ENCODE results near the gene ARHGAP10. TPM values are rescaled to one million over a fixed set of nuclear protein-coding genes. Genes with fewer than 3 reads are reported as not detected.
A peak's percentile ranks its signal among the peaks of the same experiment; 100 is the strongest.

ARHGAP10 gene
- total RNA-seq, 1 donor from 2014 or later: 111 TPM

GRCh38 chr4:147760695-147761094 is 28.8 kb downstream of the ARHGAP10 start:
- H3K4me3 Mint-ChIP-seq (ENCODE audit: unreplicated experiment): no peak overlapping the region
- peaks cover 11% of the 10 kb centered on the region for H3K36me3 Mint-ChIP-seq (ENCODE audit: low read depth)
- peaks cover 67% of the 10 kb centered on the region for H3K4me1 Mint-ChIP-seq (ENCODE audit: low read depth)
- no peak for DNase-seq (ENCODE audit: low spot score)
- no peaks in the 10 kb centered on the region for H3K27me3 Mint-ChIP-seq (ENCODE audit: low read depth)
- H3K27ac Mint-ChIP-seq (ENCODE audit: unreplicated experiment): peak overlapping the region; percentile 90
- H3K9me3 Mint-ChIP-seq (ENCODE audit: low read depth): no peaks in the 10 kb centered on the region
- TF ChIP-seq, protein P1, sequence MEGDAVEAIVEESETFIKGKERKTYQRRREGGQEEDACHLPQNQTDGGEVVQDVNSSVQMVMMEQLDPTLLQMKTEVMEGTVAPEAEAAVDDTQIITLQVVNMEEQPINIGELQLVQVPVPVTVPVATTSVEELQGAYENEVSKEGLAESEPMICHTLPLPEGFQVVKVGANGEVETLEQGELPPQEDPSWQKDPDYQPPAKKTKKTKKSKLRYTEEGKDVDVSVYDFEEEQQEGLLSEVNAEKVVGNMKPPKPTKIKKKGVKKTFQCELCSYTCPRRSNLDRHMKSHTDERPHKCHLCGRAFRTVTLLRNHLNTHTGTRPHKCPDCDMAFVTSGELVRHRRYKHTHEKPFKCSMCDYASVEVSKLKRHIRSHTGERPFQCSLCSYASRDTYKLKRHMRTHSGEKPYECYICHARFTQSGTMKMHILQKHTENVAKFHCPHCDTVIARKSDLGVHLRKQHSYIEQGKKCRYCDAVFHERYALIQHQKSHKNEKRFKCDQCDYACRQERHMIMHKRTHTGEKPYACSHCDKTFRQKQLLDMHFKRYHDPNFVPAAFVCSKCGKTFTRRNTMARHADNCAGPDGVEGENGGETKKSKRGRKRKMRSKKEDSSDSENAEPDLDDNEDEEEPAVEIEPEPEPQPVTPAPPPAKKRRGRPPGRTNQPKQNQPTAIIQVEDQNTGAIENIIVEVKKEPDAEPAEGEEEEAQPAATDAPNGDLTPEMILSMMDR (IDR thresholded peaks at IDR 0.05): no peak

GRCh38 chr4:147761218-147761883 is 29.5 kb downstream of the ARHGAP10 start:
- H3K9me3 Mint-ChIP-seq (ENCODE audit: low read depth): no peaks in the 10 kb centered on the region
- peak overlapping the region; percentile 90 for H3K27ac Mint-ChIP-seq (ENCODE audit: unreplicated experiment)
- peaks cover 60% of the 10 kb centered on the region for H3K4me1 Mint-ChIP-seq (ENCODE audit: low read depth)
- no peaks in the 10 kb centered on the region for H3K27me3 Mint-ChIP-seq (ENCODE audit: low read depth)
- H3K36me3 Mint-ChIP-seq (ENCODE audit: low read depth): peaks cover 10% of the 10 kb centered on the region
- DNase-seq (ENCODE audit: low spot score): no peak
- no peak overlapping the region for H3K4me3 Mint-ChIP-seq (ENCODE audit: unreplicated experiment)
- TF ChIP-seq, protein P1 (IDR thresholded peaks at IDR 0.05): no peak

GRCh38 chr4:147764337-147764736 is 32.4 kb downstream of the ARHGAP10 start:
- H3K4me3 Mint-ChIP-seq (ENCODE audit: unreplicated experiment): no peak overlapping the region
- TF ChIP-seq, protein P1 (IDR thresholded peaks at IDR 0.05): no peak

GRCh38 chr4:147765121-147765529 is 33.2 kb downstream of the ARHGAP10 start:
- Mint-ChIP-seq H3K9me3 (ENCODE audit: low read depth) (no peaks in the 10 kb centered on the region), H3K27me3 (ENCODE audit: low read depth) (no peaks in the 10 kb centered on the region), H3K36me3 (ENCODE audit: low read depth) (peaks cover 8% of the 10 kb centered on the region), H3K4me1 (ENCODE audit: low read depth) (peaks cover 75% of the 10 kb centered on the region), H3K27ac (ENCODE audit: unreplicated experiment) (no peak overlapping the region), H3K4me3 (ENCODE audit: unreplicated experiment) (no peak overlapping the region)
- no peak for DNase-seq (ENCODE audit: low spot score)
- TF ChIP-seq, protein P1 (IDR thresholded peaks at IDR 0.05): no peak

More at GRCh38 chr4:147764337-147764736, 32.4 kb downstream of the ARHGAP10 start:
- no peaks in the 10 kb centered on the region for H3K9me3 Mint-ChIP-seq (ENCODE audit: low read depth)
- no peaks in the 10 kb centered on the region for H3K27me3 Mint-ChIP-seq (ENCODE audit: low read depth)
- DNase-seq (ENCODE audit: low spot score): no peak
- H3K4me1 Mint-ChIP-seq (ENCODE audit: low read depth): peaks cover 71% of the 10 kb centered on the region
- peak overlapping the region; percentile 63 for H3K27ac Mint-ChIP-seq (ENCODE audit: unreplicated experiment)
- peaks cover 6% of the 10 kb centered on the region for H3K36me3 Mint-ChIP-seq (ENCODE audit: low read depth)

DNA sequence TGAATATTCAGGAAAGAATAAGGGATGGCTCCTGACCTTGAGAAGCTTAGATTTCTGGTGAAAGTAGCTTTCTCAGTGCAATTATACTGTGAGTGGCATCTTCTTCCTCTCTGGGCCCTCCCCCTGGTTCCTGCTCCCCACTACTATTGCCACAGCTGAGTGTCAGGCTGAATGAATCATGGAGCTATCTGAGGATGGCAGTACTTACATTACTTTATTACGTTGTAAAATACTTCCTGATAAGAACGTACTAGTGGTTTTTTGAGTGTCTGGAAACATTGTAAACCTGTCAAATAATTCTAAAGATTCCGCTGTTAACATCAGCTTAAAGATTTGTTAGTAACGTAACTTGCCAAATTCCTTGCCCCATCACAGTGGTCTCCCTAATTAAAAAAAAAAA is 36.2 kb downstream of the ARHGAP10 start:
- peaks cover 75% of the 10 kb centered on the region for H3K4me1 Mint-ChIP-seq (ENCODE audit: low read depth)
- no peak for DNase-seq (ENCODE audit: low spot score)
- peaks cover 8% of the 10 kb centered on the region for H3K36me3 Mint-ChIP-seq (ENCODE audit: low read depth)
- TF ChIP-seq, protein P1 (IDR thresholded peaks at IDR 0.05): no peak
- H3K27me3 Mint-ChIP-seq (ENCODE audit: low read depth): no peaks in the 10 kb centered on the region
- no peaks in the 10 kb centered on the region for H3K9me3 Mint-ChIP-seq (ENCODE audit: low read depth)
- H3K27ac Mint-ChIP-seq (ENCODE audit: unreplicated experiment): peak overlapping the region; percentile 84
- H3K4me3 Mint-ChIP-seq (ENCODE audit: unreplicated experiment): no peak overlapping the region

Data from chondrocyte (in vitro differentiated cells).